Left ventricle myocardium inferior (tissue), 1 donor: Measurements from ENCODE around the gene TCEAL8. TPM values are rescaled to one million over a fixed set of nuclear protein-coding genes. Genes with fewer than 3 reads are reported as not detected.

Experiments
- DNase-seq: peaks from one replicate; pipeline ENCODE4 v3.0.0-alpha.2; 2020
- H3K27ac ChIP-seq: fragments of 200-600 bp; replicated peaks from 2 replicates; pipeline ENCODE4 v1.8.0; 2021
- H3K27me3 ChIP-seq: fragments of 200-600 bp; 2 replicates; pipeline ENCODE4 v1.8.0; 2021; ENCODE audit warnings: low read depth
- H3K36me3 ChIP-seq: fragments of 200-600 bp; 2 replicates; pipeline ENCODE4 v1.8.0; 2021
- H3K4me1 ChIP-seq: fragments of 200-600 bp; 2 replicates; pipeline ENCODE4 v1.8.0; 2021
- H3K4me3 ChIP-seq: fragments of 200-600 bp; 2 replicates; pipeline ENCODE4 v1.8.0; 2021; ENCODE audit warnings: mild to moderate bottlenecking, moderate library complexity
- H3K9me3 ChIP-seq: fragments of 200-600 bp; replicated peaks from 2 replicates; pipeline ENCODE4 v1.8.0; 2021
- intact Hi-C: fragments of 100-400 bp; cut with micrococcal nuclease; formaldehyde crosslinking; loops from one replicate; pipeline ENCODE4 v1.11.0; 2022
- long read RNA-seq: library from polyadenylated mRNA; unstranded; transcript quantifications from one replicate; pipeline ENCODE4 v2.0.0, GENCODE V29; 2021
- total RNA-seq: library from RNA; stranded (reverse); fragmentation: NEBNext Ultra II Directional; extraction: Animal tissue kit (Norgen Biotek cat#: 25700); gene quantifications from one replicate; pipeline ENCODE4 v1.2.1, GENCODE V29; 2021
- TF ChIP-seq, protein P1 (sequence below): fragments of 200-600 bp; IDR thresholded peaks from 2 replicates; pipeline ENCODE4 v1.8.0; 2021; ENCODE audit warnings: antibody characterized with exemption, mild to moderate bottlenecking, borderline replicate concordance
- donor health status: DM: no; HTN: yes; CAD: no; lungs with severe emphysema.

TCEAL8 gene, protein sequence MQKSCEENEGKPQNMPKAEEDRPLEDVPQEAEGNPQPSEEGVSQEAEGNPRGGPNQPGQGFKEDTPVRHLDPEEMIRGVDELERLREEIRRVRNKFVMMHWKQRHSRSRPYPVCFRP
- total RNA-seq = 48.5 TPM
- long read RNA-seq, transcript TCEAL8-202 (3 exons, 1,222 nt) = major isoform, 32 of 36 reads
- long read RNA-seq, partial matches to known transcripts = 1 of 36 reads
- long read RNA-seq, other reads (novel, unspliced or antisense) = 3 of 36 reads

DNA sequence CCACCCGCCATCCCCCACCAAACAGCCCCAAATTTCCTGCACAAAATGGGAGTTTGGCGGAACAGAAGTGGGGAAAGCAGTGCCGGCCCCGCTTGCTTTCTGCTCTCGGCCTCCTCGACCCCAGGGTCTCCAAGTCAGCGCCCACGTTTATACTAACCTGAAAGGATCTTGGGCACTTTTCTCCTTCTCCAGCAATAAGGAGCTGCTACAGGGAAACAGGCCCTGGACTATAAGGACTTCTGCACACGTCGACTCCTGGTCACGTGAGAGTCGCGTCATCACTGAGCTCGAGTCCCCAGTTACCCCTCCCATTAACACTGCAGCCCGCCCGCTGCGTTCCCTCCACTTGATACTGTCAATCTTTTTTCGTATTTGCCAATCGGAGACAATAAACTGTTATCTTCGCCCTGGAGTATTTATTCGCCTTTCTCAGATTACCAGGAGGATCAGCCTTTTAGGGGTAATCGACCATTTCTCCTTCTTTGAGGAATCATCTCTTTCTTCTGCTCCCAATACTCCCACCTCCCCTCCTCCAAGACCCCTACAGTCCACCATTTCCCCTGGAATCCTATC is at the start of gene TCEAL8:
Gene TCEAL8, minus strand, starts transcription at position 235 of the 573 bp plus-strand sequence. CDS start 1,176 bp downstream, outside the sequence.
- peaks cover 24% of the 10 kb centered on the region for H3K4me1 ChIP-seq
- no peaks in the 10 kb centered on the region for H3K9me3 ChIP-seq
- DNase-seq = peak; percentile 79
- TF ChIP-seq, protein P1, sequence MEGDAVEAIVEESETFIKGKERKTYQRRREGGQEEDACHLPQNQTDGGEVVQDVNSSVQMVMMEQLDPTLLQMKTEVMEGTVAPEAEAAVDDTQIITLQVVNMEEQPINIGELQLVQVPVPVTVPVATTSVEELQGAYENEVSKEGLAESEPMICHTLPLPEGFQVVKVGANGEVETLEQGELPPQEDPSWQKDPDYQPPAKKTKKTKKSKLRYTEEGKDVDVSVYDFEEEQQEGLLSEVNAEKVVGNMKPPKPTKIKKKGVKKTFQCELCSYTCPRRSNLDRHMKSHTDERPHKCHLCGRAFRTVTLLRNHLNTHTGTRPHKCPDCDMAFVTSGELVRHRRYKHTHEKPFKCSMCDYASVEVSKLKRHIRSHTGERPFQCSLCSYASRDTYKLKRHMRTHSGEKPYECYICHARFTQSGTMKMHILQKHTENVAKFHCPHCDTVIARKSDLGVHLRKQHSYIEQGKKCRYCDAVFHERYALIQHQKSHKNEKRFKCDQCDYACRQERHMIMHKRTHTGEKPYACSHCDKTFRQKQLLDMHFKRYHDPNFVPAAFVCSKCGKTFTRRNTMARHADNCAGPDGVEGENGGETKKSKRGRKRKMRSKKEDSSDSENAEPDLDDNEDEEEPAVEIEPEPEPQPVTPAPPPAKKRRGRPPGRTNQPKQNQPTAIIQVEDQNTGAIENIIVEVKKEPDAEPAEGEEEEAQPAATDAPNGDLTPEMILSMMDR = no peak
- peak within 1 kb of the TSS; percentile 76 for H3K4me3 ChIP-seq
- H3K27me3 ChIP-seq = no peaks in the 10 kb centered on the region
- H3K27ac ChIP-seq = peak within 1 kb of the TSS; percentile 90
- no peaks in the 10 kb centered on the region for H3K36me3 ChIP-seq
- intact Hi-C loops = no loop called here

DNA sequence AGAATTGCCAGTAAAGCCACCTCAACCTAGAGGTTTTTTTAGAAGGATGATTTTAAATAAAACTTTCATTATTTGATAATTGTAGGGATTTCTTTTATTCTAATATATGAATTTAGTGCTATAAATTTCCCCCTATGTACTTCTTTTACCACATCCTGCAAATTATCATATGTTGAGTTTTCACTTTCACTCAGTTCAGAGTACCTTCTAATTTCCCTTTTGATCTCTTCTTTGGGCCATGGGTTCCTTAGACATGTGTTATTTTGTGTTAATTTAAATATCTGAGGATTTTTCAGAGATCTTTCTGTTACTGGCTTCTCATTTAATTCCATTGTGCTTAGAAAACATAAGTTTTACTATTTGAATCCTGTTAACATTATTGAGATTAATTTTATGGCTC is 49.8 kb upstream of the TCEAL8 start:
- TF ChIP-seq, protein P1 = no peak
- intact Hi-C loops = no loop called here

DNA sequence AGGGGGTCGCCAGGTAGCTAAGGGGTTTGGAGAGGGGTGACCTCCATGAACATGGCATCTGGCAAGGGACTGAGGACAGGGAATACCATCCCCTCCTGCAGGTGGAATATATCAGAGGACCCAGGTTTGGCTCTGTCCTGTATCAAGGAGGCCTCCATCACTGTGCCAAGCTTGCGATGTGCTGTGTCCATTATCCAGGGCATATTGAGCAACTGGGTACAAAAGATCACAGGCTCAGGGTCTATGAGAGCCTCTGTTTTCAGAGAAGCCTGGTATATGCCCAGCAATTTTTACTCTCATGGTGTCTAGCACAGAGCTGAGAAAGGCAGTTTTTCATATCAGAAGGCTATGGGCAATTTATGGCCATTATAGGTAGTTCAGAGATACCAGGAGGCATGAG is 38.2 kb upstream of the TCEAL8 start:
- intact Hi-C loops = no loop called here
- Histone ChIP-seq H3K36me3 (no peaks in the 10 kb centered on the region), H3K4me3 (no peak overlapping the region), H3K27ac (no peak overlapping the region), H3K27me3 (no peaks in the 10 kb centered on the region), H3K4me1 (no peaks in the 10 kb centered on the region), H3K9me3 (no peaks in the 10 kb centered on the region)
- TF ChIP-seq, protein P1 = no peak
- DNase-seq = no peak

More for the DNA sequence above, 49.8 kb upstream of the TCEAL8 start:
- Histone ChIP-seq H3K4me3 (no peak overlapping the region), H3K4me1 (no peaks in the 10 kb centered on the region), H3K9me3 (no peaks in the 10 kb centered on the region), H3K27ac (no peak overlapping the region), H3K27me3 (peaks cover 2% of the 10 kb centered on the region), H3K36me3 (no peaks in the 10 kb centered on the region)
- DNase-seq = no peak

DNA sequence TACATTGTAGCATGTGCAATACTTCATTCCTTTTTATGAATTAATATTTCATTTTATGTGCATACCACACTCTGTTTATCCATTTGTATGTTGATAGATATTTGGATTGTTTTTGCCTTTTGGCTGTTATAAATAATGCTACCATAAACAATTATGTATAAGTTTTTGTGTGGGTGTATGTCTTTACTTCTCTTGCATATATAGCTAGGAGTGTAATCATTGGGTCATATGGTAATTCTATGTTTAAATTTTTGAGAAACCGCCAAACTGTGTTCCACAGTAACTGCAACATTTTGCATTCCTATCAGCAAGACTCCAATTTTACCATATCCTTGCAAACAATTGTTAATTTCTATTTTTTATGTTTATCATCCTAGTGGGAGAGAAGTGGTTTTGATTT is 24.7 kb upstream of the TCEAL8 start:
- H3K4me1 ChIP-seq = no peaks in the 10 kb centered on the region

DNA sequence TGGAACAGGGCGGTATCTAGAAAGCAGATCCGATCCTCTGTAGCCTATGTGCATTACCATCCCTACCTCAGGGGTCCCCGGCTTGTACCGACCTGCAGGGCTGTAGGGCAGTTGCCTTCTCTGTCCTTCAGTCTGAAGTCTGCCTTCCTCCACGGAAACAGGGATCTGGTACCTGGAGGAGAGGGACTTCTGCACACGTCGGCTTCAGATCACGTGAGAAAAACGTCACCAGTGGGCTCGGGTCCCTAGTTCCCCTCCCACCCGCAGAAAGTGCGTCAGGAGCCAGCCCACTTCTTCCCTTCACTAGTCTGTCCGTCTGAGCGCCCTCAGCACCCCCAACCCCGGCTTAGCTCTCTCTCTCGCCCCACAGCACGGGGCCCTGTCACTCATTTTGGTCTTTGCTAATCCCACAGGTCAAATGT is 21.6 kb upstream of the TCEAL8 start, which contains the start of gene TCEAL5:
Gene TCEAL5, minus strand, starts transcription at position 170 of the 422 bp plus-strand sequence. CDS start 2,187 bp downstream, outside the sequence.
- peak within 1 kb of the TSS; percentile 41 for H3K4me3 ChIP-seq
- DNase-seq = no peak
- no peak within 1 kb of the TSS for H3K27ac ChIP-seq
- no peaks in the 10 kb centered on the region for H3K9me3 ChIP-seq
- intact Hi-C loops = no loop called here
- H3K36me3 ChIP-seq = no peaks in the 10 kb centered on the region
- peaks cover 28% of the 10 kb centered on the region for H3K27me3 ChIP-seq
- no peaks in the 10 kb centered on the region for H3K4me1 ChIP-seq
- TF ChIP-seq, protein P1 = no peak

More for the DNA sequence above, 24.7 kb upstream of the TCEAL8 start:
- no peaks in the 10 kb centered on the region for H3K9me3 ChIP-seq
- peaks cover 27% of the 10 kb centered on the region for H3K27me3 ChIP-seq
- no peak overlapping the region for H3K27ac ChIP-seq
- no peaks in the 10 kb centered on the region for H3K36me3 ChIP-seq
- TF ChIP-seq, protein P1 = no peak
- intact Hi-C loops = no loop called here
- no peak for DNase-seq
- H3K4me3 ChIP-seq = no peak overlapping the region
